HepG2 (cell line): Measurements from ENCODE around the gene ING1. TPM values are rescaled to one million over a fixed set of nuclear protein-coding genes. Genes with fewer than 3 reads are reported as not detected.

ENCODE experiments used
- CBFB ChIP-seq: sonication (generic); formaldehyde crosslinking; IDR thresholded peaks from 2 replicates; pipeline ENCODE4 v1.4.0; 2020; ENCODE audit warnings: missing genetic modification reagents
- CC2D1A ChIP-seq: sonication (generic); formaldehyde crosslinking; IDR thresholded peaks from 2 replicates; pipeline ENCODE4 v1.8.1; 2023; ENCODE audit warnings: mild to moderate bottlenecking, missing genetic modification reagents
- CREB3 ChIP-seq: sonication (generic); formaldehyde crosslinking; IDR thresholded peaks from 2 replicates; pipeline ENCODE4 v1.5.0; 2020; ENCODE audit warnings: missing genetic modification reagents
- DR1 ChIP-seq: sonication (generic); formaldehyde crosslinking; IDR thresholded peaks from 2 replicates; pipeline ENCODE4 v1.8.0; 2021; ENCODE audit warnings: mild to moderate bottlenecking, missing genetic modification reagents, inconsistent platforms
- ISX ChIP-seq: sonication (generic); formaldehyde crosslinking; conservative IDR thresholded peaks from 2 replicates; pipeline ENCODE4 v1.5.0; 2020; ENCODE audit warnings: missing genetic modification reagents
- KDM5B ChIP-seq: sonication (generic); formaldehyde crosslinking; IDR thresholded peaks from 2 replicates; pipeline ENCODE4 v1.4.0; 2020; ENCODE audit warnings: missing genetic modification reagents, mild to moderate bottlenecking, borderline replicate concordance
- MIER2 ChIP-seq: IDR thresholded peaks from 2 replicates; pipeline ENCODE4 v1.6.1; 2016; ENCODE audit warnings: missing biosample characterization, missing genetic modification reagents
- MXD1 ChIP-seq: sonication (generic); formaldehyde crosslinking; IDR thresholded peaks from 2 replicates; pipeline ENCODE4 v1.4.0; 2020; ENCODE audit warnings: mild to moderate bottlenecking, missing genetic modification reagents
- NFIB ChIP-seq: sonication (generic); formaldehyde crosslinking; IDR thresholded peaks from 2 replicates; pipeline ENCODE4 v1.9.0; 2021; ENCODE audit warnings: missing genetic modification reagents, mild to moderate bottlenecking, borderline replicate concordance
- RBM39 ChIP-seq: fragments of 200-400 bp; formaldehyde crosslinking; IDR thresholded peaks from one replicate; pipeline ENCODE4 v1.6.1; 2018; ENCODE audit warnings: antibody characterized with exemption, mild to moderate bottlenecking, low read depth, low read length; ENCODE audit not compliant: poor library complexity, severe bottlenecking
- SP4 ChIP-seq: sonication (generic); formaldehyde crosslinking; IDR thresholded peaks from 2 replicates; pipeline ENCODE4 v1.8.1; 2023; ENCODE audit warnings: mild to moderate bottlenecking, missing genetic modification reagents
- TBL1XR1 ChIP-seq: fragments of 150-350 bp; IDR thresholded peaks from 2 replicates; pipeline ENCODE4 v1.6.1; 2014; ENCODE audit warnings: borderline replicate concordance, low read length; ENCODE audit not compliant: partially characterized antibody
- ZBTB20 ChIP-seq: sonication (generic); formaldehyde crosslinking; IDR thresholded peaks from 2 replicates; pipeline ENCODE4 v1.8.1; 2023; ENCODE audit warnings: missing genetic modification reagents, low read depth, mild to moderate bottlenecking, borderline replicate concordance
- ZMYM2 ChIP-seq: sonication (generic); formaldehyde crosslinking; IDR thresholded peaks from 2 replicates; pipeline ENCODE4 v1.8.0; 2022; ENCODE audit warnings: mild to moderate bottlenecking, missing genetic modification reagents
- ZNF124 ChIP-seq: sonication (generic); formaldehyde crosslinking; IDR thresholded peaks from 2 replicates; pipeline ENCODE4 v1.4.0; 2020; ENCODE audit warnings: missing genetic modification reagents
- ZNF230 ChIP-seq: sonication (generic); formaldehyde crosslinking; IDR thresholded peaks from 2 replicates; pipeline ENCODE4 v1.4.0; 2020; ENCODE audit warnings: mild to moderate bottlenecking, missing genetic modification reagents
- ZNF317 ChIP-seq: sonication (generic); formaldehyde crosslinking; IDR thresholded peaks from 2 replicates; pipeline ENCODE4 v1.5.0; 2020; ENCODE audit warnings: mild to moderate bottlenecking, missing genetic modification reagents
- ZNF335 ChIP-seq: sonication (generic); formaldehyde crosslinking; IDR thresholded peaks from 2 replicates; pipeline ENCODE4 v1.4.0; 2020; ENCODE audit warnings: missing genetic modification reagents
- ZNF354B ChIP-seq: sonication (generic); formaldehyde crosslinking; IDR thresholded peaks from 2 replicates; pipeline ENCODE4 v1.8.0; 2022; ENCODE audit warnings: mild to moderate bottlenecking, missing genetic modification reagents
- ZNF446 ChIP-seq: sonication (generic); formaldehyde crosslinking; IDR thresholded peaks from 2 replicates; pipeline ENCODE4 v1.5.0; 2020; ENCODE audit warnings: mild to moderate bottlenecking, missing genetic modification reagents
- ZNF496 ChIP-seq: sonication (generic); formaldehyde crosslinking; IDR thresholded peaks from 2 replicates; pipeline ENCODE4 v1.8.1; 2023; ENCODE audit warnings: mild to moderate bottlenecking, moderate library complexity, missing genetic modification reagents; ENCODE audit not compliant: insufficient replicate concordance
- ZNF569 ChIP-seq: sonication (generic); formaldehyde crosslinking; IDR thresholded peaks from 2 replicates; pipeline ENCODE4 v1.5.0; 2020; ENCODE audit warnings: mild to moderate bottlenecking, missing genetic modification reagents, moderate library complexity, borderline replicate concordance
- ZNF616 ChIP-seq: sonication (generic); formaldehyde crosslinking; IDR thresholded peaks from 2 replicates; pipeline ENCODE4 v1.5.0; 2020; ENCODE audit warnings: low read depth, mild to moderate bottlenecking, missing genetic modification reagents
- ZNF660 ChIP-seq: sonication (generic); formaldehyde crosslinking; IDR thresholded peaks from 2 replicates; pipeline ENCODE4 v1.5.1; 2020; ENCODE audit warnings: mild to moderate bottlenecking, low read depth, missing genetic modification reagents, borderline replicate concordance
- ZNF710 ChIP-seq: sonication (generic); formaldehyde crosslinking; IDR thresholded peaks from 2 replicates; pipeline ENCODE4 v1.5.0; 2020; ENCODE audit warnings: mild to moderate bottlenecking, missing genetic modification reagents, borderline replicate concordance
- ZNF883 ChIP-seq: sonication (generic); formaldehyde crosslinking; IDR thresholded peaks from 2 replicates; pipeline ENCODE4 v1.5.1; 2020; ENCODE audit warnings: mild to moderate bottlenecking, missing genetic modification reagents; ENCODE audit errors: not compliant biosample characterization
- ZSCAN25 ChIP-seq: sonication (generic); formaldehyde crosslinking; IDR thresholded peaks from 2 replicates; pipeline ENCODE4 v1.8.0; 2022; ENCODE audit warnings: mild to moderate bottlenecking, missing genetic modification reagents
- ZSCAN30 ChIP-seq: sonication (generic); formaldehyde crosslinking; IDR thresholded peaks from 2 replicates; pipeline ENCODE4 v1.5.0; 2020; ENCODE audit warnings: mild to moderate bottlenecking, missing genetic modification reagents
- polyA plus RNA-seq, 8 experiments: library from polyadenylated mRNA; depleted of rRNA in 3 of 8; stranded (reverse) in 7 of 8; unstranded in 1 of 8; fragments of >200 nt; fragmentation: Illumina TruSeq in 4 of 8; extraction: Trizol in 4 of 8; gene quantifications; 2 replicates each; pipeline versions ENCODE4 v1.2.1 to v1.2.3, GENCODE V29; 2011 to 2016; ENCODE audit warnings: low read depth in 4 of 8, missing spikeins in 1 of 8, mixed read lengths in 1 of 8; ENCODE audit not compliant: insufficient read depth in 1 of 8
- total RNA-seq, 5 experiments: library from RNA; depleted of rRNA; stranded (reverse); fragments of >200 nt; fragmentation: Illumina TruSeq; extraction: Trizol; gene quantifications; 2 replicates each; pipeline ENCODE4 v1.2.3, GENCODE V29; 2016; ENCODE audit warnings: low read depth in 1 of 5
- TF ChIP-seq, protein P1 (sequence below): sonication (generic); formaldehyde crosslinking; IDR thresholded peaks from 2 replicates; pipeline ENCODE4 v1.4.0; 2020; ENCODE audit warnings: mild to moderate bottlenecking, missing genetic modification reagents

The ING1 gene
- total and polyA plus RNA-seq, 2 of the 13 experiments (the other 11 are each of a cell fraction or from before 2014, with no cell fraction given) = 8.1 to 16.1 TPM

DNA sequence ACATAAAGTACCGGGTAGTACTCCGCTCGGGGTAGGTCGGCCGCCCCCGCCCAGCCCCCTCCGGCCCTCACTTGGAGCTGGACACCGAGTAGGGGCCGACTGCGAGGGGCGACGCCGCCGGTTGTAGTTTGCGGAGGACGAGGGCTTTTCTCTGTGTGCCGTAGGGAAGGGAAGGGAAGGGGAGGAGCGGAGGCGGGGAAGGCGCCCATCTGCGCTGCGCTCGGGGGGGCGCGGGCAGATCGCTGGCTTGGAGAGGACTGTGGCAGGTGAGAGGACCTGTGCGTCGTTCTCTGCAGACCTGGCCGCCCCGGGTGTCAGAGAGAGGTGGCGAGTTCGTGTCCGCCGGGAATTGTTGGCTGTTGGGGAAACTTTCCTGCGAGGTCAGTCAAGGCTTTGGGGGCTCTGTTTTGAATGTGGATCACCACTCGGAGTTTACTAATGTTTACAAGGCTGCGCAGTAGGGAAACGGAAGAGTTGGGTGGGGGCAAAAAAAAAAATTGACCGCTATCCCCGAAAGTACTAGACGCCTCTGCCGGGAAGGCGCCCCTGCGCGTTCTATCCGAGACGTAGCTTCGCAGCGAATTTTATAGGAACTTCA lies 1.4 kb downstream of the ING1 start (continued):
- no peak for TF ChIP-seq ZBTB20 (CRISPR knock-in tag)
- no peak for TF ChIP-seq CREB3
- no peak for TF ChIP-seq CC2D1A (CRISPR knock-in tag)
- TF ChIP-seq ZNF616 (CRISPR knock-in tag) = no peak
- no peak for TF ChIP-seq ZNF710 (CRISPR knock-in tag)
- TF ChIP-seq, protein P1, sequence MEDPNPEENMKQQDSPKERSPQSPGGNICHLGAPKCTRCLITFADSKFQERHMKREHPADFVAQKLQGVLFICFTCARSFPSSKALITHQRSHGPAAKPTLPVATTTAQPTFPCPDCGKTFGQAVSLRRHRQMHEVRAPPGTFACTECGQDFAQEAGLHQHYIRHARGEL = no peak
- TF ChIP-seq ZNF124 (CRISPR knock-in tag) = peak; percentile 76; the same call in 1 of the 2 replicates
- no peak for TF ChIP-seq ZSCAN30 (CRISPR knock-in tag)
- TF ChIP-seq MXD1 = no peak
- no peak for TF ChIP-seq NFIB
- TF ChIP-seq ISX (CRISPR knock-in tag) = 0 out of 2 replicates have a peak, but pooled peaks have one; percentile 60
- TF ChIP-seq ZNF446 (CRISPR knock-in tag) = peak; percentile 77
- TF ChIP-seq DR1 = no peak; the same call in 1 of the 2 replicates
- TF ChIP-seq ZNF883 (CRISPR knock-in tag) = peak; percentile 23
- TF ChIP-seq TBL1XR1 = no peak
- TF ChIP-seq ZSCAN25 (CRISPR knock-in tag) = no peak
- TF ChIP-seq ZMYM2 (CRISPR knock-in tag) = no peak
- TF ChIP-seq ZNF335 (CRISPR knock-in tag) = no peak
- no peak for TF ChIP-seq ZNF496 (CRISPR knock-in tag)
- TF ChIP-seq MIER2 (CRISPR knock-in tag) = 0 out of 2 replicates have a peak, but pooled peaks have one; percentile 42
- no peak; the same call in 1 of the 2 replicates for TF ChIP-seq KDM5B (CRISPR knock-in tag)
- no peak for TF ChIP-seq RBM39
- no peak for TF ChIP-seq CBFB
- no peak for TF ChIP-seq ZNF317 (CRISPR knock-in tag)
- TF ChIP-seq ZNF569 (CRISPR knock-in tag) = no peak
- TF ChIP-seq ZNF354B (CRISPR knock-in tag) = 0 out of 2 replicates have a peak, but pooled peaks have one; percentile 78
- no peak for TF ChIP-seq SP4 (CRISPR knock-in tag)
- no peak for TF ChIP-seq ZNF660
- TF ChIP-seq ZNF230 (CRISPR knock-in tag) = no peak; the same call in 1 of the 2 replicates
